ENCODE results near the gene SESTD1.

Gene SESTD1

GRCh38 chr2:179264368-179265081 lies at the start of gene SESTD1:
TSS of gene SESTD1 (minus strand) at chr2:179264832. CDS start at chr2:179191841, 72,991 bp downstream.
- DNase-seq (ENCODE audit: low read depth, low spot score) = no peak

GRCh38 chr2:179313057-179313456 lies 48.4 kb upstream of the SESTD1 start:
- POLR2A ChIA-PET = no interaction called here
- no peak for TF ChIP-seq CTCF (IDR thresholded peaks at IDR 0.05; ENCODE audit: insufficient read depth, low read length, missing control alignments)
- no peak overlapping the region for H3K4me3 ChIP-seq (ENCODE audit: low read depth, low read length)
- CTCF ChIA-PET = interaction anchor here (1.4 kb wide), 1 partner anchor 10 kb away, joined by 3 read pairs; no protein-coding TSS in a partner anchor
- DNase-seq (ENCODE audit: low read depth, low spot score) = no peak

More at GRCh38 chr2:179264368-179265081, at the start of gene SESTD1:
- H3K4me3 ChIP-seq (ENCODE audit: low read depth, low read length) = peak within 1 kb of the TSS; percentile 73
- TF ChIP-seq CTCF (IDR thresholded peaks at IDR 0.05; ENCODE audit: insufficient read depth, low read length, missing control alignments) = no peak
- ChIA-PET CTCF (interaction anchor here (0.8 kb wide), 1 partner anchor 10 kb away, joined by 3 read pairs; no protein-coding TSS in a partner anchor), POLR2A (no interaction called here)

GRCh38 chr2:179311101-179311500 lies 46.5 kb upstream of the SESTD1 start:
- no peak for TF ChIP-seq CTCF (IDR thresholded peaks at IDR 0.05; ENCODE audit: insufficient read depth, low read length, missing control alignments)
- H3K4me3 ChIP-seq (ENCODE audit: low read depth, low read length) = no peak overlapping the region
- no peak for DNase-seq (ENCODE audit: low read depth, low spot score)
- ChIA-PET CTCF (no interaction called here), POLR2A (no interaction called here)

GRCh38 chr2:179307616-179308371 lies 43.2 kb upstream of the SESTD1 start:
- H3K4me3 ChIP-seq (ENCODE audit: low read depth, low read length) = no peak overlapping the region
- POLR2A ChIA-PET = no interaction called here
- DNase-seq (ENCODE audit: low read depth, low spot score) = no peak
- TF ChIP-seq CTCF (IDR thresholded peaks at IDR 0.05; ENCODE audit: insufficient read depth, low read length, missing control alignments) = no peak
- CTCF ChIA-PET = no interaction called here

GRCh38 chr2:179305125-179305524 lies 40.5 kb upstream of the SESTD1 start:
- CTCF ChIA-PET = no interaction called here
- DNase-seq (ENCODE audit: low read depth, low spot score) = no peak
- POLR2A ChIA-PET = no interaction called here
- no peak for TF ChIP-seq CTCF (IDR thresholded peaks at IDR 0.05; ENCODE audit: insufficient read depth, low read length, missing control alignments)
- H3K4me3 ChIP-seq (ENCODE audit: low read depth, low read length) = no peak overlapping the region

GRCh38 chr2:179304424-179304823 lies 39.8 kb upstream of the SESTD1 start:
- ChIA-PET POLR2A (no interaction called here), CTCF (no interaction called here)
- no peak overlapping the region for H3K4me3 ChIP-seq (ENCODE audit: low read depth, low read length)
- no peak for DNase-seq (ENCODE audit: low read depth, low spot score)
- no peak for TF ChIP-seq CTCF (IDR thresholded peaks at IDR 0.05; ENCODE audit: insufficient read depth, low read length, missing control alignments)
